Measurements from ENCODE around the gene SLC25A53. TPM values are rescaled to one million over a fixed set of nuclear protein-coding genes. Genes with fewer than 3 reads are reported as not detected.
A peak's percentile ranks its signal among the peaks of the same experiment; 100 is the strongest.

SLC25A53 gene
- total RNA-seq, 1 donor from 2014 or later, result 13.6 TPM

DNA sequence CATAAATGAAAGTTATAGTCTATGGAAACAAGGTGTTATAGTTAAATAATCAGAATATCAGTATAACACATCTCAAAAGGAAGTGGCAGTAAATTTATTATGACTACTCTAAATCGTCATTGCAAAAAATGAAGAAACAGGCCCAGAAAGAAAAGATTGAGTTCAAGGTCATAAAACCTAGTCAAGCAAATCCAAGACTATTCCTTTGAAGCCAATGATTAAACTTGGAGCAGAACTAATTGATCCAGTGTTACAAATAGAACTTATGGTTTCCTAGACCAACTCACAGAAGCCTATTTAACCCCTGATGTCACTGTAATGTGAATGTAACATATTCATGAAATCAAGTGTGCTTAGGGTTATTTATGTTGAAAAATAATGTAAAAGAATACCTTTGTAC, 11.3 kb upstream of the SLC25A53 start:
- H3K4me3 ChIP-seq, result peak overlapping the region; percentile 67

DNA sequence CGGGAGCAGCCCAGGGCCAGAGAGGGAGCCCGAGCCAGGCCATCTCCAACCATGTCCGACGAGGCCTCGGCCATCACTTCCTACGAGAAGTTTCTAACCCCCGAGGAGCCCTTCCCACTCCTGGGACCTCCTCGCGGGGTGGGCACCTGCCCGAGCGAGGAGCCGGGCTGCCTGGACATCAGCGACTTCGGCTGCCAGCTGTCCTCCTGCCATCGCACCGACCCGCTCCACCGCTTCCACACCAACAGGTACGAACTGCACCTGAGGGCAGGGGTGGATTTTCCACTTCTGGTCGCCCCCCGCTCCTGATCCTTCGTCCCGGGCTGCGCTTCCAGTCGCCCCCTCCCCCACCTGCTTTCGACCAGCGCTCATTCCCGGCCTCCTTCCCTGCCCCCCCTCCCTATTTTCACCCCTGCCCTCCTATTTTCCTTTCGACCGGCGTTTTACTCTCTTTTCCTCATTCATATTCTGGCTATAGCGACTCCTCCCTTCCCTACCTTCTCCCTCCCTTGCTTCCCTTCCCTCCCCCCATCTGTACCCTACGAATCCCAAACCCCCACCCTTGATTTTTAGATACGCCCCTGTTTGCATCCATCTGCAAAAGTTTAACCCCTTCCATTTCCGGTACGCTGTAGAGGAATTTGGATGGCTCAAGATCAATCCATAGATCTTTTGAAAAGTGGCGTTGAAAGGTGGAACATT, 10.1 kb upstream of the SLC25A53 start:
- H3K36me3 ChIP-seq, result no peaks in the 10 kb centered on the region
- H3K27ac ChIP-seq, result peak overlapping the region; percentile 80
- TF ChIP-seq, protein P1, sequence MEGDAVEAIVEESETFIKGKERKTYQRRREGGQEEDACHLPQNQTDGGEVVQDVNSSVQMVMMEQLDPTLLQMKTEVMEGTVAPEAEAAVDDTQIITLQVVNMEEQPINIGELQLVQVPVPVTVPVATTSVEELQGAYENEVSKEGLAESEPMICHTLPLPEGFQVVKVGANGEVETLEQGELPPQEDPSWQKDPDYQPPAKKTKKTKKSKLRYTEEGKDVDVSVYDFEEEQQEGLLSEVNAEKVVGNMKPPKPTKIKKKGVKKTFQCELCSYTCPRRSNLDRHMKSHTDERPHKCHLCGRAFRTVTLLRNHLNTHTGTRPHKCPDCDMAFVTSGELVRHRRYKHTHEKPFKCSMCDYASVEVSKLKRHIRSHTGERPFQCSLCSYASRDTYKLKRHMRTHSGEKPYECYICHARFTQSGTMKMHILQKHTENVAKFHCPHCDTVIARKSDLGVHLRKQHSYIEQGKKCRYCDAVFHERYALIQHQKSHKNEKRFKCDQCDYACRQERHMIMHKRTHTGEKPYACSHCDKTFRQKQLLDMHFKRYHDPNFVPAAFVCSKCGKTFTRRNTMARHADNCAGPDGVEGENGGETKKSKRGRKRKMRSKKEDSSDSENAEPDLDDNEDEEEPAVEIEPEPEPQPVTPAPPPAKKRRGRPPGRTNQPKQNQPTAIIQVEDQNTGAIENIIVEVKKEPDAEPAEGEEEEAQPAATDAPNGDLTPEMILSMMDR (IDR thresholded peaks at IDR 0.05), result no peak
- no peaks in the 10 kb centered on the region for H3K27me3 ChIP-seq
- DNase-seq (no peak), ATAC-seq (no peak)
- H3K4me3 ChIP-seq, result peak overlapping the region; percentile 67
- intact Hi-C loops (cut with DNase I), result no loop called here
- no peaks in the 10 kb centered on the region for H3K4me1 ChIP-seq
- no peaks in the 10 kb centered on the region for H3K9me3 ChIP-seq

More for the DNA sequence above, 11.3 kb upstream of the SLC25A53 start:
- no peaks in the 10 kb centered on the region for H3K27me3 ChIP-seq
- intact Hi-C loops (cut with DNase I), result no loop called here
- H3K36me3 ChIP-seq, result no peaks in the 10 kb centered on the region
- TF ChIP-seq, protein P1 (IDR thresholded peaks at IDR 0.05), result no peak
- no peaks in the 10 kb centered on the region for H3K4me1 ChIP-seq
- no peaks in the 10 kb centered on the region for H3K9me3 ChIP-seq
- no peak overlapping the region for H3K27ac ChIP-seq
- no peak for DNase-seq
- ATAC-seq, result no peak

DNA sequence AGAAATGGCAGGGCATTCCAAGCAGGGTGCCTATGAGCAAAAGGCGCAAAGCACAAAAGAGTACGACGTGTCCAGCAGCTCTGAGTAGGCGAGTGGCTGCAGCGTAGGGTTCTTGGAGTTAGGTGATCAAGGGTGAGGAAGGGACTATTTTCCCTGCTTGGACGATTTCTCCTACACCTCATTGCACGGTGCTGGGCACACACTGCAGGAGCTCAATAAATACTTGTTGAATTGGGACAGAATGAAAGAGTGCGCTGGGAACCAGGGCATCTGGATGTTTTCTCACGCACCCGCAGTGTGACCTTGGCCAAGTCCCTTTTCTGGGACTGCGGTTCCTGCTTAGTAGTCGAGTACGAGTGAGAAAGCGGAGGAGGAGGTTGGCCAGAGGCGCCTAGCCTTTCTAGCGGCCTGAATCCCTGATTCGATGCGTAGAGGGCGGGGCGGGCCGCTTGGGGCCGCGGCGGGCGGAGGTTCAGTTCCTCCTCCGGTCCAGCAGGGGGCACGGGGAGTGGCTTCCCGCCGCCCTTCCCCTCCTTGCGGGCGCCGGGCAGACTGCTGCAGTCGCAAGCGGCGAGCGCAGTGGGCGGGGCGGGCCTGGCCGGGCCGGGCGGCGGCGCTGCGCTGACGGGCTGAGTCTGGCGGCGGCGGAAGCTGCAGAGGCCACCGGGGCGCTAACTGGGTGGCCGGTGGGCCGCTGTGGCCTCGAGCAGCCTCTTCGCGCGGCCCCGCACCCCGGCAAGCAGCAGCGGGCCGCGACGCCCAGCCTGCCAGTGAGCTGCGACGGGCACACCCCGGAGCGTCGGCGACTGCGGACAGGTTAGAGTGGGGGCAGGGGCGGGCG, 9.3 kb upstream of the SLC25A53 start, which contains the start of gene FAM199X:
Gene FAM199X, plus strand, starts transcription at position 560 of the 841 bp plus-strand sequence. CDS start 333 bp downstream, outside the sequence.
- peak; percentile 100 for ATAC-seq
- peak; percentile 94 for DNase-seq
- Histone ChIP-seq H3K36me3 (no peaks in the 10 kb centered on the region), H3K27ac (peak within 1 kb of the TSS; percentile 80), H3K9me3 (no peaks in the 10 kb centered on the region), H3K27me3 (no peaks in the 10 kb centered on the region), H3K4me3 (peak within 1 kb of the TSS; percentile 67), H3K4me1 (no peaks in the 10 kb centered on the region)
- intact Hi-C loops (cut with DNase I), result no loop called here
- TF ChIP-seq, protein P1 (IDR thresholded peaks at IDR 0.05), result peak; percentile 73

DNA sequence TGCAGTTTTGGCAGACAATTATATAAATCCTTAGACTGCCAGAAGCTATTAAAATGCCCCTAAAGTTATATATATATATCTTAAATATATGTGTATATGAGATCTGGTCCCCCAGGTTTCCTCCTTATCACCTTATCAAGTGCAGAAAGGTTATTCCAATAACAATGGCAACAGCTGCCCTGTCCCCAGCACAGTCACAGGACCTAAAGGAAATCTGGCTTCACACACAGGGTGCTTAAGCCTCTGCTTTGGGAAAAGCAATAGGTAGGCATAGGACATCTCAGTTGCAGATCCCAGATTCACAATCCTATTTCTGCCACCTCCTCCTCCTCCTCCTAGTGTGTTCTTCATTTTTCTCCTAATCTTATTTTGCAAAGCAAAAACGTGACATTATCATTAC, 5.8 kb downstream of the SLC25A53 start:
- TF ChIP-seq, protein P1 (IDR thresholded peaks at IDR 0.05), result no peak
- no peaks in the 10 kb centered on the region for H3K9me3 ChIP-seq
- no peaks in the 10 kb centered on the region for H3K36me3 ChIP-seq
- no peak overlapping the region for H3K4me3 ChIP-seq
- no peaks in the 10 kb centered on the region for H3K27me3 ChIP-seq
- intact Hi-C loops (cut with DNase I), result no loop called here
- no peak overlapping the region for H3K27ac ChIP-seq
- ATAC-seq (no peak), DNase-seq (no peak)
- peaks cover 5% of the 10 kb centered on the region for H3K4me1 ChIP-seq

DNA sequence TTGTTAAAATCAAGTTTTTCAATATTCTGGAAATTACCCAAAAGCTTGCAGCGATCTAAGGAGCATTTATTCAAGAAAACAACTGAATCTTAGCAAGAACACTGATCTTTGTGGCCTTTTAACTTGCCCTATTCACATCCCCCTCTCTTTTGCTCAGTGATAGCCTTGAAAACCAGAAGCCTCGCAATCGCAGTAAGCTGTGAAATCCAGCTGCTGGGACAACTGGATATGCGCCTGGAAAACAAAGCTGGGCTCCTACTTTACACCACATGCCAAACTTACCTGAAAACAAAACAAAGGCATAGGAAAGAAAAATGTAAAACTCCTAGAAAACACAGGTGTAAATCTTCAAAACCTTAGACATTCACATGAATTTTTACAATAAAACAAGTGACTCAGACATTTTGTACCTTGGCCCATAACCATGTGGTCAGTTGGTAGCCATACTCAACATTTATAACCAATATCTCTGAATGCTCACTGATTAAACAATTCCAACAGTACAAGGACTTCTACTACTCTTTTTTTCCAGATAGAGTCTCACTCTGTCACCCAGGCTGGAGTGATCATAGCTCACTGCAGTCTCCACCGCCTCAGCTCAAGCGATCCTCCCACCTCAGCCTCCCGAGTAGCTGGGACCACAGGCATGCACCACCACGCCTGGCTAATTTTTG, 15.6 kb downstream of the SLC25A53 start:
- no peaks in the 10 kb centered on the region for H3K27me3 ChIP-seq
- H3K4me3 ChIP-seq, result no peak overlapping the region
- DNase-seq (no peak), ATAC-seq (no peak)
- intact Hi-C loops (cut with DNase I), result no loop called here
- no peak overlapping the region for H3K27ac ChIP-seq
- H3K36me3 ChIP-seq, result no peaks in the 10 kb centered on the region
- no peaks in the 10 kb centered on the region for H3K9me3 ChIP-seq
- TF ChIP-seq, protein P1 (IDR thresholded peaks at IDR 0.05), result no peak
- H3K4me1 ChIP-seq, result no peaks in the 10 kb centered on the region

Data from upper lobe of right lung (tissue), 1 donor.